Measurements from ENCODE around the gene SPIN1.

Gene SPIN1

GRCh38 chr9:88388886-88389605 lies 802 bp downstream of the SPIN1 start:
- DNase-seq: peak; percentile 80

DNA sequence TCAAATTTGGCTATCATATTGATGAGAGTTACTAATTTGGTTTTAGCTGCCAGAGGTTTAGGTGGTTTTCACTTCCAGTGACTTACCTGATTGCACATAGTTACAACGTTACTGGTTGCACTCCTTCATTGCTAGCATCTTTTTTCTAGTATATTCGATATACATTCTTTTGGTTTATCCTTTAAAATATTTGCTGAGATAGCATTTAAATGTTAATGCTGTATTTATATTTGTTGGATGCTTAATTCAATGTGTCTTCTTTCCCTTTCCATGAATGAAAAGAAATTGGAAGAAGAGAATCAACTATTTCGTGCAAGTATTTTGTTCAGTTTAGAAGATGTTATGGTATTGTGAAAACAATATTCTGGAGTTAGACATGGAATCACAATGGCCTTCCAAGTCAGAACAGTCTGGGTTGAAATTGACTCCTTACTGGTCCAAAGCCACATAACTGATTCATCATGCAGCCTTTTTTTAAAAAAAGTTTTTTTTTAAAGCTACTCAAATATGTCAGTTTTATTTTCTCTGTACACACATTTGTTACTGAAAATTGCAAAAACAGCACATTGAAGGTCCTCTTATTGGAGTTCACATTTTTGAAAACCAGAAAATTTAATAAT lies 2.2 kb downstream of the SPIN1 start:
- peak; percentile 20 for DNase-seq

DNA sequence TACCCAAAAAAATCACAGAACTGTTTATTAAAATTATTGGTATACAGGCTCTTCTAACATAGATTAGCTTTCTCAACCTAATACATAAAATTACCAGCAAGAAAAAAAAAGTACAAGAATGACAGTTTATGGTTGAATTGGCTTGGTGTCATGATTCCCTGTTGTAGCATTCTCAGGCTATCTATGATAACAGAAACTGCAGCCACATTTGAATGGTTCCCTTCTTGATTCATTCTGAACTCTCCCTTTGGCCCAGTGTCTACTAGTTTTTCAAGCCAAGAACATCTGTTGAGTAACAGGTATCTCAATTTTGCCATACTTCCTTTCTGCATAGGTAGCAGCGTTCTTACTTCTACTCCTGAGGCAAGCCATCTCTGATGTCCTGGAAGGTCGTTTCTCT lies 3.0 kb downstream of the SPIN1 start:
- no peak for DNase-seq

- DNase-seq: no peak
Observed at GRCh38 chr9:88391921-88392320, 3.7 kb downstream of the SPIN1 start.

DNA sequence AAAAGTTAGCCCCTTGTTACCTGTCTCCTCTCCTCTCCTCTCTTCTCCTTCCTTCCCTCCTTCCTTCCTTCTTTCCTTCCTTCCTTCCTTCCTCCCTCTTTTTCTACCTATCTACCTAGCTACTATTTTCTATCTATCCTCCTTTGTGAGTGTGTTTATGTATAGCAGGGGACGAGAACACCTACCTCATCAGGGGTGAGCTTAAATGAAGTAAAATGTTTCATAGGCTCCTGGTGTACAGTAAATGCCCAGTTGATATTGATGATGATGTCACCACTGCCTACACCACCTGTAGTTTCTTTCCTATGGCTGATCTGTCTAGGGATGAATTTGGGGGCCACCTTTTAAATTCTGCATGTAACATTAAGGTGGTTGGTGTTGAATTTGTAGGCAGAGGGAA lies 4.3 kb downstream of the SPIN1 start:
- no peak for DNase-seq

DNA sequence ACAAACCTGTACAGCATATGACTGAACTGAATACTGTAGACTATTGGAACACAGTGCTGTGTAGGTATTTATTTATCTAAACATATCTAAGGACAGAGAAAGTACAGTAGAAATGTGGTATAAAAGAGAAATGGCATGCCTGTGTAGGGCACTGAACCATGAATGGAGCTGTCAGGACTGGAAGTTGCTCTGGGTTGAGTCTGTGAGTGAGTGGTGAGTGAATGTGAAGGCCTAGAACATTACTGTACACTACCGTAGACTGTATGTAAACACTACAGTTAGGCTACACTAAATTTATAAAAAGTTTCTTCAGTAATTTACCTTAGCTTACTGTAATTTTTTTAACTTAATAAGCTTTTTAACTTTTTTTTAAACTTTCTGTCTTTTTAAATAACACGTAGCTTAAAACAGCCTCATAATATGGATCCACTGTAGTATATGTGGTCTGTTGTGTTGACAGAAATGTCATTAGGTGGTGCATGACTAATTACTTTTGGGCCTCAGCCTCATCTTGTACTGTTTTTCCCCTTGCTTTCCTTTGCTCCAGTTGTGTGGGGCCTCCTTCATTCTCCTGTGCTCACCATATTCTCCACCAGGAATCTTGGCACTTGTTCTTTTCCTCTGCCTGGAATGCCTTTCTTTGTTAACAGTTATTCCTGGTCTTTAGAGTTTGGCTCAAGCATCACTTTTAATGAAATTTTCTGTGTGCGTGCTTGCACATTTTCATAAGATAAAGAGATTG lies 8.8 kb downstream of the SPIN1 start:
- peak; percentile 17 for DNase-seq

GRCh38 chr9:88398016-88398415 lies 9.8 kb downstream of the SPIN1 start:
- no peak for DNase-seq

DNA sequence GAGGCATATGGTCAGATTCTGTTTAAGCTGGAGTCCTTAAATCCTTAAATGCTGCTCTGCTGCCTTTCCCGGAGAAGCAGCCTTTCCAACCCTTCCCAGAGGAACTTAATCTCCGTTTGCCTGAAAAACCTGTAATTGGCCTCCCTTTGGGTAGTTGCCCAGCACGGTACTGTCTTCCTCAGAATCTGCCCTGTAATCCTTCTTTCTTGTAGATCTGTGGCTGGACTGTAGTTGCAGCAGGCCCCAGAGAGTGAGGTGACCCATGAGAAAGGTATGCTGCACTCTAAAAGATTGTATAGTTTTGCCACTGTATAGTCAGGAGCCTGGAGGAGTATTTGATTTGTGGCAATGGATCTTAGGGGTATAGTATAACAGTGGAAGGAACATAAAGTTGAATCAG lies 11.7 kb downstream of the SPIN1 start:
- DNase-seq: peak; percentile 85

GRCh38 chr9:88403340-88403739 lies 15.1 kb downstream of the SPIN1 start:
- DNase-seq: no peak

DNA sequence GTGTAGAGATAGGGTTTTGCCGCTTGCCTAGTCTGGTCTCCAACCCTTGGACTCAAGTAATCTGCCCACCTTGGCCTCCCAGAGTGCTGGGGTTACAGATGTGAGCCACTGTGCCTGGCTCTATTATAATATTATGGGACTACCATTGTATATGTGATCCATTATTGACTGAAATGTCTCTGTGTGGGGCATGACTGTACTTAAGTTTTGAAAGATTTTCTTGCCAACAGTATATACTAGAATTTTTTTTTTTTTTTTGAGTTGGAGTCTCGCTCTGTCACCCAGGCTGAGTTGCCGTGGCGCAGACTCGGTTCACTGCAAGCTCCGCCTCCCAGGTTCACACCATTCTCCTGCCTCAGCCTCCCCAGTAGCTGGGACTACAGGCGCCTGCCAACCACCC lies 17.8 kb downstream of the SPIN1 start:
- no peak for DNase-seq

GRCh38 chr9:88411471-88411870 lies 23.2 kb downstream of the SPIN1 start:
- DNase-seq: no peak

DNA sequence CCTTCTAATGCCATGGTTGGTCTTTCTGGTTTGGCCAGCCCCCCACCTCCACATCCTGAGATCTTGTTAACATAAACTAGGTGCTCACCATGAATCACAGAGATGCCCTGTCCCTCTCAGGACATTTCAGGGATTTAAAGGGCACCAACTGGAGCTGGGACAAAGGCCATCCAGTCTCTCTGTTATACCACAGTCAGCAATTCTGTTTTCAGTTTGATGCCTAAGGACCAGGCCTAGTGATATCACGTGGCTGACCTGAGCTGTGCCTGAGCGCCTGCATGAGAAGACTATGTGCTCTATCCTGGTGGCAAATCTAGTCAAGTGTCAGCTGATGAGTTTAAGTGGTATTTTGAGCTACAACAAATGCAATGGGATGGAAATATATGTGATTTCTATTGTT lies 26.1 kb downstream of the SPIN1 start:
- DNase-seq: no peak

DNA sequence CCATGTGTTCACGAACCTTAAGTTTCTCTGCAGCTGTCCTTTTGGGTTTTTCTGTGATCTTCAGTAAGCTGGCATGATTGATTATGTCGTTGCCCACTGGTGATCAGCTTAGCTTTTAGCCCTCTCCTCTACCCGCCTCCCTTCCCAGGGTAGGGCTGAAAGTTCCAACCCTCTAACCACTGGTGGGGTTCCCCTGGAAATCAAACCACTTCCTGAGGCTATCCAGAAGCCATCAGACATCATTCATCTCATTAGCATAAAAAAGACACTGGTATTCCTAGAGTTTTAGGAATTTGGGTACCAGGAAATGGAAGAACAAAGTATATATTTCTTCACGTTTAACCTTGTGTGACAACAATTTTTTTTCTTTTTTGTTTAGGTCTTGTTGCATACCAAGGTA lies 29.8 kb downstream of the SPIN1 start:
- DNase-seq: no peak

DNA sequence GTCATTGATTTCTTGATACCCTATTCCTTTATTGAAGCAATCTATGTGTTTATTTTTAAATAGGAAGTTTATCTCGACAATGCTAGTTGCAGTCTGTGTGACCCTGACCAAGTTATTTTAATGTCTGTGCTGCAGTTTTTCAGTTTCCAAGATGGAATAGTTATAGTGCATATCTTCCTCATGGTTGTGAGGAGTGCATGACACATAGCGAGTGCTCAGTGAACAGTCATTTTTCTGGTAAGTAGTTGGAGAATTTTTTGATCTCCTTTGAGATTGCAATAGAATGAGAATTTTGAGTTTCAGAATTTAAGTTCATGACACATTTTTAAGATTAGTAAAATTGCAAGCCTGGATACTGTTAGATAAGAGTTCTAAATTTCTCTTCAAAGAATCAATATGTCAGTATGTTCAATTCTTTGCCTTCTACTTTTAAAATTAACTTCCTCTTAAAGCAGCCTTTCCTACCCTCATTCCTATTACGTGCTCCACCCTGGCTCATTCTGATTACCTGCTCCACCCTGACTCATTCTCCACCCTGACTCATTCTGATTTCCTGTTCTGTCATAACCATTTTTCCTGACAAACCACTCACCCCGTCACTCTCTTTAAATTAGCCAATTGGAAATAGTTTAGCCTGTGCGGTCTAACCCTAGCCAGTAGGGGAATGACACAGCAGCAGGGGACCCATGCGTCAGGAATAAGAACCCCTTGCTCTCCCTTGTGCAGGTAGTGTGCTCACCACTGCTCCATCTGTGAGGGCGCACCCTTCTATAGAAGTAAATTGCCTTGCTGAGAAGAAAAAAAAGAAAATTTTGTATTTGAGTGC lies 30.7 kb downstream of the SPIN1 start:
- DNase-seq: peak; percentile 19

GRCh38 chr9:88420227-88420626 lies 32.0 kb downstream of the SPIN1 start:
- DNase-seq: no peak

DNA sequence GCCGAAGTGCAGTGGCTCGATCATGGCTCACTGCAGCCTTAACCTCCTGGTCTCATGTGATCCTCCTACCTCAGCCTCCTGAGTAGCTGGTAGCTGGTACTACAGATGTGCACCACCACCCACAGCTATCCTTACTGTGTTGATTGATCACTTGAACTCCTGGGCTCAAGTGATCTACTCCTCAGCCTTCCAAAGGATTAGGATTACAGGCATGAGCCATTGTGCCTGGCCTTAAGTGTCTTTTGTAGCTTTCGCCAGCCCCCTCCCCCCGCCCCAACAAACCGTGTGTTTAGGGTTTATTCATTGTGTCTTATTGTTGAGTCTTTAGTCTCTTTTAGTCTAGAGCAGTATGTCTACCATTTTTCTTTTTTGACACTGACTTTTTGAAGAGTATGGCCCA lies 33.1 kb downstream of the SPIN1 start:
- no peak for DNase-seq

- peak; percentile 40 for DNase-seq
Observed at GRCh38 chr9:88425538-88425950, 37.3 kb downstream of the SPIN1 start.

DNA sequence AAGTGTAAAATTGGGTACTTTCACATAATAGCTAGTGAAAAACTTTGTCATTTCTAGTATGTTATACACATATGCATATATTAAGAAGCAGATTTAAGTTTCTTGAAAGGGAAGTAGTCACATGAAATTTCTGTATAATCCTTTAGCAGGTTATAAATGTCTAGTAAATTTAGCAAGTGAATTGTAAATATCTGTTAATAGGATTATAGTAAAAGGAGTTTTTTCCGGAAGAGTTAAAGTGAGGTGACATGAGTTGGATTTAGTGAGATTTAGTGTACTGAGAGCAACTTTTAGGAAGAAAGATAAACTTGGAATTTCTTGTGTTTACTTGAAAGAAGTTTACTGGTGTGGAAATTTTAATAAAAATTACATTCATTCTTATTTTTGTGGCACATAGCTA lies 38.4 kb downstream of the SPIN1 start:
- DNase-seq: no peak

DNA sequence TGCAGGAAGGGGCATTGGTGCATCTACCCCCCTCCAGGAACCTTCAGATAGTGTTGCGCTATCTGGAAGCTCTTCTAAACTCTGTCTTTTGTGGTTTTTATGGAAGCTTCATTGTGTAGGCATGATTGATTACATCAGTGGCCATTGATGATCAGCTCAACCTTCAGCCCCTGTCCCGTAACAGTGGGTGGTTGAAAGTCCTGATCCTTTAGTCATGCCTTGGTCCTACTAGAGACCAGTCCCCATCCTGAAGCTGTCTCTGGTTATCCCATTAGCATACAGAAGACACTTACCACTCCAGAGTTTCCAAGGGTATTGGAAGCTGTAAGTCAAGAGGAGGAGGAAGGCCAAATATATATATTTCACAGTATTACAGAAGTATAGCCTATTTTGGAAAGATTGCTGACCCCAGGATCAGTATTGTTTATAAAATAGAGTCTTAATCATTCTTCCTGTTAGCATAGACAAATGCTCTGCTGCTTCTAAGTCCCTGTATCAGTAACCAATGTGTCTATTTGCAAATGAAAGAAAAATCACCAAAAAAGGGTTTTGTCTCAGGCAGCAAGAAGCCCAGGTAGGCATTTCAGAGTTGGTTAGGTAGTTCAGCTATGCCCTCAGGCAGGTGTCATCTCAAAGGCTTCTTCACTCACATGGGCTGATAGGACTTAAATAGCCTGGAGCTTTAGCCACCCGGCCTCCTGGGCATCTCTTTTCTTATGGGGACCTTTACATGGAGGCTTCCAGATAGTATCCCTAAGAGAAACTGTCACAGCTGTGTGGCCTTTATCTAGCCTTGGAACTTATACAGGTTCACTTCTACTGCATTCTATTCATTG lies 41.6 kb downstream of the SPIN1 start:
- DNase-seq: no peak

GRCh38 chr9:88433583-88434255 lies 45.5 kb downstream of the SPIN1 start:
- peak; percentile 62 for DNase-seq

DNA sequence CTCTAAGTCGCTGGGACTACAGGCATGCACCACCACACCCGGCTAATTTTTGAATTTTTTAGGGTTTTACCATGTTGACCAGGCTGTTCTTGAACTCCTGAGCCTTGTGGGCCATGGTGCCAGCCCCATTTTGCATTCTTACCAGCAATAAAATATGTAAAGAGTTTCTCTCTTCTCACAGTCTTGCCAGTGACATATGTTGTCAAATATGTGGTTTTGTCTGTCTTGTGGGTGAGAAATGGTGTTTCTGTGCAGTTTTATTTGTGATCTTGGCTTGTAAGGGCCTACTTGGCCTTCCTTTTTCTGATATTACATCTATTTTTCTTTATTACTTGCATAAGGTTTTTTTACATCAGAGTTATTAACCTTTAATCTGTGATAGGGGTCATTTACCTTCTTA lies 47.1 kb downstream of the SPIN1 start:
- peak; percentile 55 for DNase-seq

Data from fibroblast of skin of back (primary cell).